ENCODE data around the gene DHCR24.
A peak's percentile ranks its signal among the peaks of the same experiment; 100 is the strongest.
"Not testable (repeated sequence)": the region's sequence is repeated elsewhere in the genome, so short reads cannot be mapped to it uniquely, and the experiment has no call there.

The DHCR24 gene

DNA sequence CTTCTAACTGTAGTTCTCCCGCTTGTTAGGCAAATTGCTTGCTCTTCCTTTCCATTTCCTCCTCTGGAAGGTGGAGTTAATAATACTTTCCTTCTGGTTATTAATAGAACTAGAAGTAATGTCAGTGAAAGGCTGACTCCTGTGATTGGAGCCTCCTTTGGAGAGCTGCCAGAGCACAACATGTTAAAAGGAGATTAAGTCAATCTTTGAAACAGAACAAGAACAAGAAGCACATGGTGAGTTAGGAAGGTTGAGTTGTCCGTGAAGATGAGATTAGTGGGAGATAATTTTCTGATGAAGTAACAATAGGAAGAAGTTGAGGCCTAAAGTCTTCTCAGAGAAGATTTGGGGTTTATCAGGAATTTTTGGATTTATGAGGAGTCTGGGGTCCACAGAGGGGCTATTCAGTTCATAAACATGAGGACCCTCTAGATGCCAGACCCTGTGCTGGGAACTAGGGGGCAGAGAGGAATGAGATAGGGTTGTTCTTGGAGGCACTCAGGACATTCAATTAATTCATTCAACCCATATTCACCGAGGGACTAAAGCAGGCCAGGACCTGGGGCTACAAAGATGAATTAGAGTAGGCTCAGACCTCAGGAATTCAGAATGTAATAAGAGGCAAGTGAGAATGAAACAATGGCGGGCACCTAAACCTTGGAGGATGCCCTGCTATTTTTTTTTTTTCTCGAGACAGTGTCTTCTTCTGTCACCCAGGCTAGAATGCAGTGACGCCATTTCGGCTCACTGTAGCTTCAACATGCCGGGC, 40.7 kb upstream of the DHCR24 start:
- peak; percentile 72 for DNase-seq (ENCODE audit: low read depth)
- TF ChIP-seq CTCF (IDR thresholded peaks at IDR 0.05; ENCODE audit: control insufficient read depth, extremely low read depth, insufficient read depth) = no peak

DNA sequence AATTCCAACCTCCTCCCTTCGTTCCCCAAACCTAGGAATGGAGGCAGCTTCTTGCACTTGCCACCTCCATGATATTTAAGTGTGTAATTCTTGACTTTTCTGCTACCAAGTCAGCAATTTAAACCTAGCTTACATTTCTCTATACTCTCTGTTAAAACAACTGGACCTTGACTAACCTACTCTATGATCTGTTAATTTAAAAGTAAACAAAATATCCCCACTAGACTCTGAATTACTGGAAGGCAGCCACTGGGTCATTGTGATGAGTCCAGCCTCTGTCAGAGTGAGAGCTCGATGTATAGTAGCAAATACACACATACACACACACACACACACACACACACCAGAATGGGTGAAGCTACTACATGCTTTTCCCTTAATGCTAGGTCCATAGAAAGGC, 40.0 kb upstream of the DHCR24 start:
- H3K4me3 ChIP-seq (ENCODE audit: low read depth, low read length) = no peak overlapping the region
- TF ChIP-seq CTCF (IDR thresholded peaks at IDR 0.05; ENCODE audit: control insufficient read depth, extremely low read depth, insufficient read depth) = no peak
- DNase-seq (ENCODE audit: low read depth) = no peak

More for the DNA sequence above, 40.7 kb upstream of the DHCR24 start:
- H3K4me3 ChIP-seq (ENCODE audit: low read depth, low read length) = no peak overlapping the region

DNA sequence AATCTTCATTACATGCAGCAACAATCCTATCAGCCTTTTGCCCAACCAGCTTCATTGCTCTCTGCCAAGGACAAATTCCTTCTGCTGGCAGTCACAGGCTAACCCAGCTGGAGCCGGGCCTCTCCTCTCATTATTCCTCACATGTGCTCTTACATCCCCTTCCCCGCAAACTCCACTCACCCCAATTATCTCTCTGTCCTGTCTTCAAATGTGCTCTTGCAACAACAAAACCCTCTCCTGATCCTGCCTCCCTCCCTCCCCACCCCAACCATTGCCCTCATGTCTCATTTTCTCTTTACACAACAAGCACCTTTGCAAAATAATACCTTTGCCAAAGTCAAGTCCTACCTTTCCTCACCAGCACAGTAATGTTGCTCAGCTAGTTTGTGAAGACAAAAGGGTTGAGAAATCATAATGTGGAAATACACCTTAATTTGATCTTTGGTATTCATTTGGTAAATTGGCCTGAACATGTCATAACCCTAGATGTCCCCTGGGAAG, 36.0 kb upstream of the DHCR24 start:
- TF ChIP-seq CTCF (IDR thresholded peaks at IDR 0.05; ENCODE audit: control insufficient read depth, extremely low read depth, insufficient read depth) = no peak
- no peak for DNase-seq (ENCODE audit: low read depth)
- no peak overlapping the region for H3K4me3 ChIP-seq (ENCODE audit: low read depth, low read length)

GRCh38 chr1:54922040-54922761, 35.2 kb upstream of the DHCR24 start:
- DNase-seq (ENCODE audit: low read depth) = no peak

DNA sequence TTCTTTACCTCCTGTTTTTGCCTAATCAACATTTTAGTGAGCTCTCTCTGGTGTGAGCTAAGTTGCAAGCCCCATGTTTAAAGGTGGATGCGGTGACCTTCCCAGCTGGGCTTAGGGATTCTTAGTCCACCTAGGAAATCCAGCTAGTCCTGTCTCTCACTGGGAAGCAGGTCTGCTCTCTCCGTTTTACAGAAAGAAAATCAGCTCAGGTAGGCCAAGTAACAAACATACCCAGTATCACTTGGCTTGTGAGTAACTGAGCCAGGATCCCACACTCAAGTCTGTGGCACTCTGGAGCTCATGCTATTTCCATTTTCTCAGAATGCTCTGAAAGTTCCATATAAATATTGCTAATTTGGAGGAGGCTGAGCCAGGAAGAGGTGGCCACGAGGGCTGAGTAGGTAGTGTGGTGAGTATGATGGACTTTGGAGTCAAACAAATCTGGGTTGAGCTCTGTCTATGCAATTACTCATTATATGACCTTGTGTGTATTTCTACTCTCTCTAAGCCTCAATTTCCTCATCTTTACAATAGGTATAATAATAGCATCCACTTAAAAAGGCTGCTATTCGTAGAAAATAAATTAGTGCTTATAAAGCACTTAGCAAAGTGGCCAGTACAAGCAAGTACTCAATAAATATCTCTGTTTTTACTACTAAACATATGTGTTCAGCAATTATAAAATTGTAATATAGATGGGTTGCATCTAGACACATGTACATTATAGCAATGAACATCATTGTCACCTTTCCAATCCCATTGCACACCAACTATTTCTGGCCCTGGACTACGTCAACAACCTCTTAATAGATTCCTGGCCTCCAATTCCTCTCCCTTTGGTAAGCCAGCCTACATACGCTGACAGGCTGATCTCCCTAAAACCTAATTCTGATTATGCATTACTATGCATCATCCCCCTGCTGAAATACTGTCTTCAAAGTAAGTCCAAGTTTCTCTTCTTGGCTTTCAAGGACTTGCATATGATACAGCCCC, 32.7 kb upstream of the DHCR24 start:
- no peak for TF ChIP-seq CTCF (IDR thresholded peaks at IDR 0.05; ENCODE audit: control insufficient read depth, extremely low read depth, insufficient read depth)
- no peak overlapping the region for H3K4me3 ChIP-seq (ENCODE audit: low read depth, low read length)
- no peak for DNase-seq (ENCODE audit: low read depth)

More at GRCh38 chr1:54922040-54922761, 35.2 kb upstream of the DHCR24 start:
- no peak for TF ChIP-seq CTCF (IDR thresholded peaks at IDR 0.05; ENCODE audit: control insufficient read depth, extremely low read depth, insufficient read depth)
- H3K4me3 ChIP-seq (ENCODE audit: low read depth, low read length) = no peak overlapping the region

DNA sequence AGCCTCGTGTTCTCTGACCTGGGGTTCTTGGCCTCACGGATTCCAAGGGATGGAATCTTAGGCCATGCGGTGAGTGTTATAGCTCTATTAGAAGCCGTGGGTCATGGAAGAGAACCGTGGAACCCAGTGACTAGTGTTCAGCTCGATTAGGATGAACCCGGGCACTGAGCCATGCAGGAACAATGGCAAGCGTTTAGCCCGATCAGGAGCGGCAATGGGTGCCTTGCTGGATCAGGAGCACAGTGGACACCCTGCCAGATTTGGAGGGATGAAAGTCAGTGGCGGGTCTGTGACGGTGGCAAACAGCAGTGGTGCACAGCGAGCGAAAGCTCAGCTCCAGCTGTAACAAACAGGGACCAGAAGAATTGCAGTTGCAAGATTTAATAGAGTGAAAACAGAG, 24.1 kb upstream of the DHCR24 start:
- not testable (repeated sequence) for H3K4me3 ChIP-seq (ENCODE audit: low read depth, low read length); DNase-seq (ENCODE audit: low read depth)
